Measurements from ENCODE around the gene ARID5B.
"Not testable (repeated sequence)": the region's sequence is repeated elsewhere in the genome, so short reads cannot be mapped to it uniquely, and the experiment has no call there.

The ARID5B gene

GRCh38 chr10:61974601-61975390 lies 73.3 kb downstream of the ARID5B start:
- no peak for TF ChIP-seq CTCF (IDR thresholded peaks at IDR 0.05)
- Histone ChIP-seq H3K27ac (no peak overlapping the region), H3K9ac (no peak overlapping the region), H3K4me2 (ENCODE audit: low read length) (no peak overlapping the region), H3K79me2 (no peaks in the 10 kb centered on the region), H3K27me3 (ENCODE audit: control insufficient read depth, insufficient read depth, low read length) (no peaks in the 10 kb centered on the region), H2AFZ (no peak overlapping the region), H3K36me3 (ENCODE audit: control insufficient read depth, insufficient read depth, low read length) (no peaks in the 10 kb centered on the region), H3K4me3 (ENCODE audit: low read depth, low read length) (no peak overlapping the region), H3K9me3 (ENCODE audit: control insufficient read depth, low read length) (no peaks in the 10 kb centered on the region), H3K4me1 (peaks cover 2% of the 10 kb centered on the region)

GRCh38 chr10:61975391-61975932 lies 74.0 kb downstream of the ARID5B start:
- Histone ChIP-seq H3K9me3 (ENCODE audit: control insufficient read depth, low read length) (no peaks in the 10 kb centered on the region), H3K79me2 (no peaks in the 10 kb centered on the region), H3K36me3 (ENCODE audit: control insufficient read depth, insufficient read depth, low read length) (no peaks in the 10 kb centered on the region), H3K4me2 (ENCODE audit: low read length) (no peak overlapping the region), H3K9ac (no peak overlapping the region), H3K27me3 (ENCODE audit: control insufficient read depth, insufficient read depth, low read length) (no peaks in the 10 kb centered on the region), H3K27ac (no peak overlapping the region), H3K4me3 (ENCODE audit: low read depth, low read length) (no peak overlapping the region), H3K4me1 (peaks cover 2% of the 10 kb centered on the region), H2AFZ (no peak overlapping the region)
- TF ChIP-seq CTCF (IDR thresholded peaks at IDR 0.05) = no peak

GRCh38 chr10:61976951-61977721 lies 75.6 kb downstream of the ARID5B start:
- not testable (repeated sequence) for H3K79me2 ChIP-seq; H3K9me3 ChIP-seq (ENCODE audit: control insufficient read depth, low read length); H3K4me2 ChIP-seq (ENCODE audit: low read length); H3K36me3 ChIP-seq (ENCODE audit: control insufficient read depth, insufficient read depth, low read length); H3K27me3 ChIP-seq (ENCODE audit: control insufficient read depth, insufficient read depth, low read length); H3K27ac ChIP-seq; H3K9ac ChIP-seq; H3K4me3 ChIP-seq (ENCODE audit: low read depth, low read length); H3K4me1 ChIP-seq; H2AFZ ChIP-seq

- Histone ChIP-seq H3K27ac (no peak overlapping the region), H3K4me1 (peaks cover 2% of the 10 kb centered on the region)
- no peak for TF ChIP-seq CTCF (IDR thresholded peaks at IDR 0.05)
Observed at GRCh38 chr10:61978965-61979364, 77.5 kb downstream of the ARID5B start.

GRCh38 chr10:61981460-61981859 lies 80.0 kb downstream of the ARID5B start:
- no peaks in the 10 kb centered on the region for H3K79me2 ChIP-seq
- H3K4me3 ChIP-seq (ENCODE audit: low read depth, low read length) = no peak overlapping the region
- no peak overlapping the region for H3K9ac ChIP-seq
- peaks cover 2% of the 10 kb centered on the region for H3K4me1 ChIP-seq
- H3K4me2 ChIP-seq (ENCODE audit: low read length) = no peak overlapping the region
- H2AFZ ChIP-seq = no peak overlapping the region
- no peaks in the 10 kb centered on the region for H3K27me3 ChIP-seq (ENCODE audit: control insufficient read depth, insufficient read depth, low read length)
- no peaks in the 10 kb centered on the region for H3K36me3 ChIP-seq (ENCODE audit: control insufficient read depth, insufficient read depth, low read length)
- no peak for TF ChIP-seq CTCF (IDR thresholded peaks at IDR 0.05)
- H3K27ac ChIP-seq = no peak overlapping the region
- H3K9me3 ChIP-seq (ENCODE audit: control insufficient read depth, low read length) = no peaks in the 10 kb centered on the region

More at GRCh38 chr10:61978965-61979364, 77.5 kb downstream of the ARID5B start:
- H3K79me2 ChIP-seq = no peaks in the 10 kb centered on the region
- no peak overlapping the region for H3K9ac ChIP-seq
- no peaks in the 10 kb centered on the region for H3K36me3 ChIP-seq (ENCODE audit: control insufficient read depth, insufficient read depth, low read length)
- no peaks in the 10 kb centered on the region for H3K9me3 ChIP-seq (ENCODE audit: control insufficient read depth, low read length)
- H3K4me2 ChIP-seq (ENCODE audit: low read length) = no peak overlapping the region
- H3K27me3 ChIP-seq (ENCODE audit: control insufficient read depth, insufficient read depth, low read length) = no peaks in the 10 kb centered on the region
- H3K4me3 ChIP-seq (ENCODE audit: low read depth, low read length) = no peak overlapping the region
- no peak overlapping the region for H2AFZ ChIP-seq

Measured in parathyroid adenoma (tissue), 2 donors.